WERI-Rb-1 (cell line): ENCODE measurements around the gene DGKB.

Experiments used
- DNase-seq: peaks from one replicate; pipeline ENCODE4 v3.0.0-alpha.2; 2020
- H3K27ac ChIP-seq: fragments of 250-450 bp; sonication (Bioruptor Pico); 2 replicates; pipeline ENCODE4 v1.5.1; 2020; ENCODE audit warnings: mild to moderate bottlenecking, moderate library complexity
- H3K27me3 ChIP-seq: fragments of 250-450 bp; sonication (Bioruptor Pico); 2 replicates; pipeline ENCODE4 v1.5.1; 2021; ENCODE audit warnings: mild to moderate bottlenecking, low read depth, moderate library complexity; ENCODE audit not compliant: insufficient read depth, severe bottlenecking
- H3K36me3 ChIP-seq: fragments of 250-450 bp; sonication (Bioruptor Pico); 2 replicates; pipeline ENCODE4 v1.5.1; 2020; ENCODE audit warnings: mild to moderate bottlenecking, moderate library complexity
- H3K4me3 ChIP-seq: 2 replicates; pipeline ENCODE4 v1.5.1; 2011; ENCODE audit warnings: low read depth, mild to moderate bottlenecking, control low read depth, low read length
- H3K9me3 ChIP-seq: fragments of 250-450 bp; sonication (Bioruptor Pico); 2 replicates; pipeline ENCODE4 v1.5.1; 2021; ENCODE audit warnings: mild to moderate bottlenecking, moderate library complexity; ENCODE audit not compliant: severe bottlenecking
- CTCF ChIP-seq: IDR thresholded peaks from 2 replicates; pipeline ENCODE4 v1.5.1; 2011; ENCODE audit warnings: low read depth, mild to moderate bottlenecking, control low read depth, inconsistent platforms, low read length

Gene DGKB

GRCh38 chr7:14156436-14156835 lies 746.1 kb downstream of the DGKB start:
- H3K27ac ChIP-seq, result no peak overlapping the region
- no peaks in the 10 kb centered on the region for H3K27me3 ChIP-seq
- no peak overlapping the region for H3K4me3 ChIP-seq
- no peak for DNase-seq
- H3K36me3 ChIP-seq, result no peaks in the 10 kb centered on the region
- no peaks in the 10 kb centered on the region for H3K9me3 ChIP-seq
- TF ChIP-seq CTCF, result no peak

- Histone ChIP-seq H3K4me3 (no peak overlapping the region), H3K27me3 (no peaks in the 10 kb centered on the region), H3K9me3 (no peaks in the 10 kb centered on the region), H3K36me3 (no peaks in the 10 kb centered on the region), H3K27ac (no peak overlapping the region)
- TF ChIP-seq CTCF, result no peak
- DNase-seq, result no peak
These were observed 753.6 kb downstream of the DGKB start for GRCh38 chr7:14148974-14149373.

- TF ChIP-seq CTCF, result no peak
- Histone ChIP-seq H3K9me3 (no peaks in the 10 kb centered on the region), H3K27ac (no peak overlapping the region), H3K36me3 (no peaks in the 10 kb centered on the region), H3K27me3 (no peaks in the 10 kb centered on the region), H3K4me3 (no peak overlapping the region)
- DNase-seq, result no peak
These were observed 755.0 kb downstream of the DGKB start for GRCh38 chr7:14147532-14147931.

GRCh38 chr7:14144538-14144937 lies 758.0 kb downstream of the DGKB start:
- DNase-seq, result no peak

GRCh38 chr7:14144109-14144508 lies 758.4 kb downstream of the DGKB start:
- no peak for TF ChIP-seq CTCF
- no peaks in the 10 kb centered on the region for H3K9me3 ChIP-seq

More at GRCh38 chr7:14144538-14144937, 758.0 kb downstream of the DGKB start:
- H3K9me3 ChIP-seq, result no peaks in the 10 kb centered on the region
- no peak for TF ChIP-seq CTCF
- no peaks in the 10 kb centered on the region for H3K27me3 ChIP-seq
- no peaks in the 10 kb centered on the region for H3K36me3 ChIP-seq
- H3K27ac ChIP-seq, result no peak overlapping the region
- H3K4me3 ChIP-seq, result no peak overlapping the region

GRCh38 chr7:14137676-14138075 lies 764.9 kb downstream of the DGKB start:
- H3K4me3 ChIP-seq, result no peak overlapping the region
- no peaks in the 10 kb centered on the region for H3K9me3 ChIP-seq
- DNase-seq, result no peak
- no peaks in the 10 kb centered on the region for H3K36me3 ChIP-seq
- no peak overlapping the region for H3K27ac ChIP-seq
- no peaks in the 10 kb centered on the region for H3K27me3 ChIP-seq
- no peak for TF ChIP-seq CTCF

More at GRCh38 chr7:14144109-14144508, 758.4 kb downstream of the DGKB start:
- no peak overlapping the region for H3K4me3 ChIP-seq
- no peak for DNase-seq
- no peaks in the 10 kb centered on the region for H3K36me3 ChIP-seq
- H3K27ac ChIP-seq, result no peak overlapping the region
- H3K27me3 ChIP-seq, result no peaks in the 10 kb centered on the region
